HG03342 (cell line): ENCODE results near the gene FBXO47.
"Not testable (repeated sequence)": the region's sequence is repeated elsewhere in the genome, so short reads cannot be mapped to it uniquely, and the experiment has no call there.

ENCODE experiments used
- ATAC-seq: cut with Tn5 transposase; IDR thresholded peaks from one replicate; pipeline ENCODE4 v1.9.1; 2021; ENCODE audit warnings: mild to moderate bottlenecking, moderate library complexity; ENCODE audit not compliant: unreplicated experiment

Gene FBXO47

DNA sequence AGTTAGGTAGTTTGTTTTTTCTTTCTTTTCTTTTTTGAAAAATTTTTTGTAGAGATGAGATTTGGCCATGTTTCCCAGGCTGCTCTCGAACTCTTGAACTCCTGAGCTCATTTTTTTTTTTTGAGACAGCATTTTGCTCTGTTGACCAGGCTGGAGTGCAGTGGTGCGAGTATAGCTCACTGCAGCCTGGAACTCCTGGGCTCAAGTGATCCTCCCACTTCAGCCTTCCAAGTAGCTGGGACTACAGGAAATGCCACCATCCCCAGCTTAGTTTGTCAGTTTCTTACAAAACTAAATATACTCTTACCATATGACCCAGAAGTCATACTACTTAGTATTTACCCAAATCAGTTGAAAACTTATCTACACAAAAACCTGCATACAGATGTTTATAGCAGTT lies 14.4 kb upstream of the FBXO47 start:
- no peak for ATAC-seq

DNA sequence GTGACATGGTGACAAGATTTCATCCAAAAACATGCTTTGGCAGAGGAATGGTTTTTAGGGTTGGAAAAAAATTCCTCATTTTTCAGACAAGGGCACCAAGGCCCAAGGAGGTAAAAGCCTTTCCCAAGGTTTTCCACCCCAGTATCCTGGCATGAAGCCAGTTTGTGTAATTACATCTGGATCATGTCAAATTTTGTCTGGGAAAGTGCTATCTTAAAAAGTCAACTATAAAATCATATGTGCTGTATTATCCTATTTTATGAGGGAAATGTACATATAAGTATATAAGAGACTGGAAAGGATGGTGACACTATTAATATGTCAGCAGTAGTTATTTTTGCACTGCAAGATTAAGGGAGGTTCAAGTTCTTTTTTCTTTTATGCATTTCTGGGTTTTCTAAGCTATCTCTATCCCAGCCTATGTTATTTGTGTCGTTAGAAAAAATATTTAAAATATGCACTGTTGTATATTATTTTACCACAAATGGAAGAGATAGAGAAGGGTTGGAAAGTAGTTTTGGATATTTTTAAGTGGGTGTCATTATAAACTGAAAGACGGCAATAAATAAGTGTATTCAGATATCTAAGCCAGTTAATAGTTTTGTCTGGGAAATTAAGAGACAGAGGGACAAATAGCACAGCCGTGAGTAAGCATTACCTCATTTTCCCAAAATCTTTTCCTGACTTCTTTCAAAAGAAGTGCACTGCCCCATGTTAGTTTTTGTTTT lies 13.5 kb upstream of the FBXO47 start:
- no peak for ATAC-seq

DNA sequence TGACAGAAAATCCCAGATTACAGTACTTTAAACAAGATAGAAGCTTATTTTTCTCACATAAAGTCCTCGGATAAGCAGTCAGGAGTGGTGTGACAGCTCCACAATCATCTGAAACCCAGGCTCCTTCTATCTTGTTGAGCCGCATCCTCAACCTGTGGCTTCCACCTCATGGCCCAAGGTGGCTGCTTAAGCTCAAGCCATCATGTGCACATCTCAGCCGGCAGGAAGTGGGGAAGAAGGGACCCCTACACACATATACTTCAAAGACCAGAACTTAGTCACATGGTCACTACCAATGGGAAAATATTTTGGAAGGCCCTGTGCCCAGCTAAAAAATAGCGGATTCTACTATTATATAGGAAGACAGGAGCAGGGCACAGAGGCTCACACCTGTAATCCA lies 11.0 kb upstream of the FBXO47 start:
- no peak for ATAC-seq

DNA sequence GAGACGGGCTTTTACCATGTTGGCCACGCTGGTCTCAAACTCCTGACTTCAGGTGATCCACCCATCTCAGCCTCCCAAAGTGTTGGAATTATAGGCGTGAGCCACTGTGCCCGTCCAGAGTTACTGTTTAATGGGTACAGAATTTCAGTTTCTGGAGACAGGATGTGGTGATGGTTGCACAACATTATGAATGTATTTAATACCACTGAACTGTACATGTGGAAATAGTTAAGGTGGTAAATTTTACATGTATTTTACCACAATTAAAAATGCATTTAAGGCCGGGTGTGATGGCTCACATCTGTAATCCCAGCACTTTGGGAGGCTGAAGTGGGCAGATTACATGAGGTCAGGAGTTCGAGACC lies 9.0 kb upstream of the FBXO47 start:
- not testable (repeated sequence) for ATAC-seq

DNA sequence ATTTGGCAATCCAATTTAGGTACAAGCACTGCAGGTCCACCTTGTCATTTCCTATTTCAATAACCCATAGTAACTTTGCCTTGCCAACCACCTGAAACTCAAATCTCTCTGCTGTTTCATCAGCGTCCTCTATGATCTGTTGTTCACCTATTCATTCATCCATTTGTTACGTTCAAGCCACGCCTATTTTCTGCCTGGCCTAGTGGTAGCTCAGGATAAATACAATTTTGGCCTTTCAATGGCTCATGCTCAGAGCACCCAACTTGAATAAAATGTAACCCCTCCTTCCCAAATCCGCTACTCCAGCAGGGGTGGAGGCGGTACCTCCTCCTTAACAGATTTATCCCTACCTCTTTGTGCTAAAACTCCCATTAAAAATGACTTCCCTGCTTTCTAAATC lies 3.6 kb upstream of the FBXO47 start:
- no peak for ATAC-seq

DNA sequence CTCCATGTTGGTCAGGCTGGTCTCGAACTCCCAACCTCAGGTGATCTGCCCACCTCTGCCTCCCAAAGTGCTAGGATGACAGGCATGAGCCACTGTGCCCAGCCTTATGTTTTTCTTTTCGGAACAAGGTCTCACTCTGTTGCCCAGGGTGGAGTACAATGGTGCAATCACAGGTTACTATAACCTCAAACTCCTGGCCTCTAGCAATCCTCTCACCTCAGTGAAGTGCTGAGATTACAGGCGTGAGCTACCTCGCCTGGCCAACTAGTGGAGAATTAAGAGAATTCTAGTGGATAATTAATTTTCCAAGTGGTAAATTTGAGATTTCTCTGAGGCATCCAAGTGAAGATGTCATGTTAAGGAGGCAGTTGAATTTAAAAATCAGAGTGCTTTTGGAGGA lies 2.9 kb upstream of the FBXO47 start:
- no peak for ATAC-seq

DNA sequence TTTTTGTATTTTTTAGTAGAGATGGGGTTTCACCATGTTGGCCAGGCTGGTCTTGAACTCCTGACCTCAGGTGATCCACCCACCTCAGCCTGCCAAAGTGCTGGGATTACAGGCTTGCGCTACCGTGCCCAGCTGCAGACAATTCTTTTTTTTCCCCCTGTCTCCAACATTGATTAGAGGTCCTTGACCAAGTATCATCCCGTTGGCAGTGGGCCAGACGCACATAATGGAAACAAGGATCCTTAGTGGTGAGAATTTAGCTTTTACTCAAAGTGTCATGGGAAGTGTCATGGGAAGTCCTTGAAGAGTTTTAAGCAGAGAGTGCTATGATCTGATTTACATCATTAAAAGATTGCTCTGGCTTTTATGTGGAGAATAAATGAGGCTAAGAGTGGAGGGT lies 2.1 kb upstream of the FBXO47 start:
- no peak for ATAC-seq

DNA sequence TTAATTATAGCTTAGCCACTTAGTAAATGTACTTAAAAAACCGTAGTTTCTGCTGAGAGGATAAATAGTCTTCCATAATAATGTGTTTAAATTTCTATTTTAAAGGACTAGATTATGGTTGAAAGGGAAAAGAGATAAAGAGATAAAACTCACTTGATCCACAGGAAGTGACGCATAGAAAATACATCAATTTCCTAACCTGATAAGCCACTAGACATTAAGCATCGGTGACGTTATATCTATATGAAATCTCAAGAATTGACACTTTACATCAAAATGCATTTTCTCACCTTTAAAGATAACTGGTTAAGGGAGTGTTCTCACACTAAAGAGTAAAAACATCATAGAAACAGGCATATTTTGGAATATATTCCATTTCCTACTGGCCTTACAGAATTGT lies 5.8 kb downstream of the FBXO47 start:
- ATAC-seq, result no peak

DNA sequence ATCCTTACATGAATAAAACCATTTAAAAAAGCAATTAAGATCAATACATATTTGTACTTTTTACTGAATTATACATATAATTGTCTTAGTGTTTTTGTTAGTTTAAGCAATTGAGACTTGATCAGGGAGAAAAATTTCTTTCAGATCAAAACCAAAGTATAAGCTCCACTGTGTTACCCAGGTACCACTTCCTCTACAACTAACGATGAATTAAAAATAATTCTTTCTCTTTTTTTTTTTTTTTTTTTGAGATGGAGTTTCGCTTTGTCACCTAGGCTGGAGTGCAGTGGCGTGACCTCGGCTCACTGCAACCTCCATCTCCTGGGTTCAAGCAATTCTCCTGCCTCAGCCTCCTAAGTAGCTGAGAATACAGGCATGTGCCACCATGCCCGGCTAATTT lies 6.8 kb downstream of the FBXO47 start:
- no peak for ATAC-seq

DNA sequence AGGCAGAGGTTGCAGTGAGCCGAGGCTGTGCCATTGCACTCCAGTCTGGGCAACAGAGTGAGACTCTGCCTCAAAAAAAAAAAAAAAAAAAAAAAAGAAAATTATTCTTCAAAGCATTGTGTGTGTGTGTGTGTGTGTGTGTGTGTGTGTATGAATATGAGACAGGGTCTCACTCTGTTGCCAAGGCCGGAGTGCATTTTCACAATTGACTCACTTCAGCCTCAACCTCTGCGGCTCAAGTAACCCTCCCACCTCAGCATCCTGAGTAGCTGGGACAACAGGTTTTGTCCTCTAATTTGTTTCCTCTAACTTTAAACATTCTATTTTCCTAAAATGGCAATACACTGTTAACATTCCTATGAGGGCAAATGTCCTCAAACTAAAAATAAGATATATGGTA lies 7.7 kb downstream of the FBXO47 start:
- no peak for ATAC-seq

DNA sequence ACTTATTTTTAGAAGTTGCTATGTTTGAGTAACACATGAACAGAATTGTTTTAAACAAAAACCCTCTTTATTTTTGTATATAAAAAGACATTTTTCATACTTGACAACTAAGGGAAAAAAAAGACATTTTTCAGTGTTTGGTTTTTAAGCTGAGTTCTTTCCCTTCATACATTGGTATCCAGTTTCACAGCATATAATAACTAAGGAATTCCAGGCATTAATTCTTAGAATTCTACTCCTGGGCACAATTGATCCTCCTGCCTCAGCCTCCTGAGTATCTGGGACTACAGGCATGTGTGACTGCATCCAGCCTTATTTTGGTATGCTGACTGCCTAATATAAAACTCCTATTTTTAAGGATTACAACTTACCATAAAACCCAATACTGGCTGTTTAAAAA lies 8.4 kb downstream of the FBXO47 start:
- no peak for ATAC-seq

DNA sequence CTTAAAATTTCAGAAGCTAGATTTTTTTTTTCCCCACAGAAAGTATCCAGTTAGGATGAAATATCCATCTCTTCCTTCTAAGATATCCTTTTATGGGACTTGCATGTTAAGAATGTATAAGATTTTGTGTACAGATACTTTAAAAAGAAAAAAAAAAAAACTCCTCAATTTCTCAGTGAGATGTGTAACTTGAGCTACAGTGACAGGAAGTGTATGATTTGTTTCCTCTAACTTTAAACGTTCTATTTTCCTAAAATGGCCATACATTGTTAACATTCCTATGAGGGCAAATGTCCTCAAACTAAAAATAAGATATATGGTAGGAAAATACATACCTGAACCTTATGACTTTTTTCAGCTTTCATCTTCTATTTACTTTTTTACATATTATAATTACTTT lies 8.9 kb downstream of the FBXO47 start:
- ATAC-seq, result no peak

DNA sequence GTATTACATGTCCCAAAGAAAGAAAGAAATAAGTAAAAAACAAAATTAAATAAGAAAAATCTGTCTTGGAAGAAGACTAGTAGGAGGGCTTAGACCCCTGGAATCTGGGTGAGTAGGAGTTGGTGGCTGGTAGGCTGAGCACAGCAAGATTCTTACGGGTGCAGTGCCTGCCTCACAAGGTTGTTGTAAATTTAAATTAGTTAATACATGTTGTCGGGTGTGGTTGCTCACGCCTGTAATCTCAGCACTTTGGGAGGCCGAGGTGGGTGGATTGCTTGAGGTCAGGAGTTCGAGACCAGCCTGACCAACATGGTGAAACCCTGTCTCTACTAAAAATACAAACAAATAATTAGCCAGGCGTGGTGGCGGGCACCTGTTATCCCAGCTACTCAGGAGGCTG lies 13.4 kb downstream of the FBXO47 start:
- ATAC-seq, result not testable (repeated sequence)

DNA sequence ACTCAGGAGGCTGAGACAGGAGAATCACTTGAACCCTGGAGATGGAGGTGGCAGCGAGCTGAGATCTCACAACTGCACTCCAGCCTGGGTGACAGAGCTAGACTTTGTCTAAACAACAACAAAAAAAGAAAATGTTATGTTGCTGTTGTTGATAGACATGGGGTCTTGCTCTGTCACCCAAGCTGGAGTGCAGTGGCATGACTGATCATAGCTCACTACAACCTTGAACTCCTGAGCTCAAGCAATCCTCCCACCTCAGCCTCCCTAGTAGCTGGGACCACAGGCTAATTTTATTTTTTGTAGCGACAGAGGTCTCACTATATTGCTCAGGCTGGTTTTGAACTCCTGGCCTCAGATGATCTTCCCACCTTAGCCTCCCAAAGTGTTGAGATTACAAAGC lies 20.0 kb downstream of the FBXO47 start:
- ATAC-seq, result no peak

DNA sequence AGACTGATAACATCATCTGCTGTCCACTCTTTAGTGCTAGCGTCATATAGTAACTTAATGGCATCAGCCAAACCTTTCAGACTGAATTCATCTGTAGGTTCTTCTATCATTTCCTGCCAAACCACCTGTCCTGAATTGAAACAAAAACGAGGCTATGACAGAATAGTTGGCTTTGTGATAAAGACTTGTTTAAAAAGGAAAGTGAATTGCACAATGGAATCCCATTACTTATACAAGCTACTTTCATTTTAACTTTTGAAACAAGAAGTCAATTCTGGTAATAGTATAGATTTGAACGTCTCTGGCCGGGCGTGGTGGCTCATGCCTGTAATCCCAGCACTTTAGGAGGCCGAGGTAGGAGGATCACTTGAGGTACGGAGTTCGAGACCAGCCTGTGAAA lies 23.6 kb downstream of the FBXO47 start:
- no peak for ATAC-seq

DNA sequence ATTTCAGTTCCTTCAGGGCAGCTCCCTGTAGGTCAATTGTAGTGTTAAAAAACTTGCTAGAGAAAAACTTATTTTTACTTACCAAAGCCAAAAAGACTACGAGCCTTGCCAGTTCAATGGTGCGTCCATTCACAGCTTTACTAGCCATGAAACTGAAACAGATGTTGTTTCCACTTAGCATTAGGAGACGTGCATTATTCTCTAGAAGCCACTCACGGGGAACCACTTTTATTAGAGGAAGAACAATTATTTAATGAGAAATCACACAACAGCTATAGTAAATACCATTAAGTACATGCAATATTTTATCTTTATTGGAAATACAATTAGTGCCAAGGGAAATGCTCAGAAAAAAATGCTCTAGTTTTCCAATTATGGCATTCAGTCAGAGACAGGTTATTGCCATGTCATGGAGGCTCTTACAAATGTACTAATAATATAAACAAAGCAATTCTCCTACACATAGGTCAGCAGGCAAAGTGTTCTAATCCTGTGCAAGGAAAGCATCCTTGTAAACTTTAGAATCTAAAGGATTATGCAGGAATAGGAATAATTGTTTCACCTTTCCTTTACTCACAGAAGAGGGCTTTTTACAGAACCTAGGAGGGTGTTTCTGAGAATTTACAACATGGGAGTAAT lies 24.4 kb downstream of the FBXO47 start:
- ATAC-seq, result no peak

DNA sequence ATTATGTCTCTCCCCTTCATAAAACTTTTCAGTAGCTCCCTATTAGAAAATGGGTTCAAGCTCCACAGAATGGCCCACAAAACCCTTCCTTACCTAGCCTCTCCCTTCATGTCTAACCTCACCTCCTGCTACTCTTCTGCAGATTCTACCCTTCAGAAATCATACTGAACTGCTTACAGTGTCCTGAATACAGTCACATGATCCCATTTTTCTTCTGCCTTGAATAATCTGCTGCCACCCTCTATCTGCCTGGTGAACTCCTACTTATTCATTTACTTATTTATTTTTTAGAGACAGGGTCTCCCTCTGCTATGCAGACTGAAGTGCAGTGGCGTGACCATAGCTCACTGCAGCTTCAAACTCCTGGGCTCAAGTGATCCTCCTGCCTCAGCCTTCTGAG lies 26.8 kb downstream of the FBXO47 start:
- no peak for ATAC-seq

DNA sequence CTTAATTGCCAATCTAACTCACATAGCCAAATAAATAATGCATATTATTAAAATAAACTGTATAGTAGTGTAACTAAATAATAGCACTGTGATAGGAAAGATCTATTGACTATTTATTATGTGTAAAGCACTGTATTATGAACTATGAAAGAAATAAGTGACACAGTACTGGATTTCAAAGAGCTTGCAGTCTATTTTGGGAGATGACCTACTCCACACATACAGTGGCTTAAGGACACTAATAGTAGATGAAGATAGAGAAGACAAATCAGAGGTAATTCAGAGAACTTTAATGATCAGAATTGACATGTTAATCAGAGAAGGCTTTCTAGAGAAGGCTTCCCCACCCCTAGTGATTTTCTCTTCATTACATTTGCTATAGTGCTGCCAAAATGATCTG lies 27.2 kb downstream of the FBXO47 start:
- ATAC-seq, result no peak

DNA sequence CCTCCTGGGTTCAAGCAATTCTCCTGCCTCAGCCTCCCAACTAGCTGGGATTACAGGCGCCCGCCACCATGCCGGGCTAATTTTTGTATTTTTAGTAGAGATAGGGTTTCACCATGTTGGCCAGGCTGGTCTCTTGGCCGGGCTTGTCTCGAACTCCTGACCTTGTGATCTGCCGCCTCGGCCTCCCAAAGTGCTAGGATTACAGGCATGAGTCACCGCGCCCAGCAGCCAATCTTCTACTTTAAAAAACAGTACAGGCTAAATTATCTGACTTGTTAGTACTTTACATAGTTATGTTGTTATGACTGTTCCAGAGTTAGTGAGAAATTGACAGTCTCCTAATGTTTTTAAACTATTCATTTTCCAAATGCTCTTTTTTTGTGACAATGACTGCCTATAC lies 33.2 kb downstream of the FBXO47 start:
- not testable (repeated sequence) for ATAC-seq

DNA sequence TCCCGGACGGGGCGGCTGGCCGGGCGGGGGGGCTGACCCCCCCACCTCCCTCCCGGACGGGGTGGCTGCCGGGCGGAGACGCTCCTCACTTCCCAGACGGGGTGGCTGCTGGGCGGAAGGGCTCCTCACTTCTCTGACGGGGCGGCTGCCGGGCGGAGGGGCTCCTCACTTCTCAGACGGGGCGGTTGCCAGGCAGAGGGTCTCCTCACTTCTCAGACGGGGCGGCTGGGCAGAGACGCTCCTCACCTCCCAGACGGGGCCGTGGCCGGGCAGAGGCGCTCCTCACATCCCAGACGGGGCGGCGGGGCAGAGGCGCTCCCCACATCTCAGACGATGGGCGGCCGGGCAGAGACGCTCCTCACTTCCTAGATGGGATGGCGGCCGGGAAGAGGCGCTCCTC lies 36.4 kb downstream of the FBXO47 start:
- not testable (repeated sequence) for ATAC-seq

DNA sequence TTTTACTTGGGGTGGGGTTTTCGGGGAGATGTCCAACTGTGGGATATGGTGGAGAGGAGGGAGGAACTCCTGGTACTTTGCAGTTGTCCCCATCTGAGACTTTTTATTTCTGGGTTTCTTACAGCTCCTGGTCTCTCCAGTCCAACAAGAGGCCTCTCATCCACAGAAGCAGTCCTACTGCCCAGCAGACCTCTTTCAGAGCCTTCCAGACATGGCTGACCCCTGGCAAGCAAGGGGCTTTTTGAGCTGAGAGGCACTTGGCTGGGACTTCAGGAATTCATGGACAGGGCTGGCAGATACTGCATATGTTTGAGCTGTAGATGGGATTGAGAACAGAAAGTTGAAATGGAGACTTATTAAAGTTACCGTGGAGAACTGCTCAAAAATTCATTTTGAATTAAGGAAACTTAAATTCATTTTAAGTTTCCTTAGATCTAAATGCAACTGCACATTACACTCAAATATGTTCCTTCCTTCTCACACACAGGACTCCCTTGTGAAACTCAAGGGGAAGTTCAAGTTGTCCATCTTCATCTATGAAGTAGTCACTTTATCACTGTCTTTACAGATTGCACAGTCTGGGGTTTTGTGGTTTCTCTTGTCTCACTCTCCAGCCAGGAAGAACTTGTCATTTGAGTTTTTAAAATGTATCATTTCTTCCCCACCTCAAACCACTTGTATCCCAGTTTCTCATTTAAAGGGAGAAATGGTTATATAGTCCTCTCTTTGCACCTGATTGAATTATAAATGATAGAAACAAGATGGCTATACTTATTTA lies 40.7 kb downstream of the FBXO47 start:
- ATAC-seq, result no peak
